Uterus (tissue), 2 donors: ENCODE measurements around the gene CCDC50.

Experiments
- POLR2A ChIP-seq, 2 donors: fragments of 450-650 bp; IDR thresholded peaks; one replicate each; pipeline ENCODE4 v1.6.1; 2016; ENCODE audit warnings: antibody characterized with exemption in 2 of 2, mild to moderate bottlenecking in 1 of 2, moderate library complexity in 1 of 2
- TF ChIP-seq, protein P1 (sequence below), 4 experiments: fragments of 200-600 bp in 2 of 4; fragments of 450-650 bp in 2 of 4; sonication (generic) in 2 of 4; IDR thresholded peaks; one replicate each; pipeline ENCODE4 v1.5.1; 2016 to 2019; ENCODE audit warnings: antibody characterized with exemption in 4 of 4, mild to moderate bottlenecking in 2 of 4, moderate library complexity in 1 of 4

- TF ChIP-seq, protein P1, sequence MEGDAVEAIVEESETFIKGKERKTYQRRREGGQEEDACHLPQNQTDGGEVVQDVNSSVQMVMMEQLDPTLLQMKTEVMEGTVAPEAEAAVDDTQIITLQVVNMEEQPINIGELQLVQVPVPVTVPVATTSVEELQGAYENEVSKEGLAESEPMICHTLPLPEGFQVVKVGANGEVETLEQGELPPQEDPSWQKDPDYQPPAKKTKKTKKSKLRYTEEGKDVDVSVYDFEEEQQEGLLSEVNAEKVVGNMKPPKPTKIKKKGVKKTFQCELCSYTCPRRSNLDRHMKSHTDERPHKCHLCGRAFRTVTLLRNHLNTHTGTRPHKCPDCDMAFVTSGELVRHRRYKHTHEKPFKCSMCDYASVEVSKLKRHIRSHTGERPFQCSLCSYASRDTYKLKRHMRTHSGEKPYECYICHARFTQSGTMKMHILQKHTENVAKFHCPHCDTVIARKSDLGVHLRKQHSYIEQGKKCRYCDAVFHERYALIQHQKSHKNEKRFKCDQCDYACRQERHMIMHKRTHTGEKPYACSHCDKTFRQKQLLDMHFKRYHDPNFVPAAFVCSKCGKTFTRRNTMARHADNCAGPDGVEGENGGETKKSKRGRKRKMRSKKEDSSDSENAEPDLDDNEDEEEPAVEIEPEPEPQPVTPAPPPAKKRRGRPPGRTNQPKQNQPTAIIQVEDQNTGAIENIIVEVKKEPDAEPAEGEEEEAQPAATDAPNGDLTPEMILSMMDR (IDR thresholded peaks at IDR 0.05), result no peak
- no peak for TF ChIP-seq POLR2A (IDR thresholded peaks at IDR 0.05)
Measured at GRCh38 chr3:191426311-191426710, 97.1 kb downstream of the CCDC50 start.
